ENCODE results near the gene BIRC3. TPM values are rescaled to one million over a fixed set of nuclear protein-coding genes. Genes with fewer than 3 reads are reported as not detected.

Gene BIRC3
- polyA plus RNA-seq, 1 donor, result 5.7 TPM

- H3K9me3 ChIP-seq (ENCODE audit: control insufficient read depth, low read depth, low read length), result no peaks in the 10 kb centered on the region
- peak; percentile 74 to 90 for DNase-seq
- peak overlapping the region; percentile 2 for H3K4me3 ChIP-seq (ENCODE audit: low read length)
- peaks cover 9% of the 10 kb centered on the region for H3K4me1 ChIP-seq (ENCODE audit: control insufficient read depth, insufficient read depth, low read length)
- no peaks in the 10 kb centered on the region for H3K36me3 ChIP-seq (ENCODE audit: control insufficient read depth, insufficient read depth, low read length)
- H3K27me3 ChIP-seq (ENCODE audit: control insufficient read depth, insufficient read depth, low read length), result no peaks in the 10 kb centered on the region
- no CpG with 5 or more reads among the region's 13 CpGs for WGBS (ENCODE audit: insufficient coverage, low lambda C conversion rate)
- H3K27ac ChIP-seq (ENCODE audit: low read length), result peak overlapping the region; percentile 46
Measured at GRCh38 chr11:102279641-102280170, 37.6 kb upstream of the BIRC3 start.

- DNase-seq, result peak in 1 of 2 donors; percentile 39
- H3K27ac ChIP-seq (ENCODE audit: low read length), result peak overlapping the region; percentile 46
Measured at GRCh38 chr11:102280245-102280833, 36.9 kb upstream of the BIRC3 start.

GRCh38 chr11:102283116-102283485 is 34.2 kb upstream of the BIRC3 start:
- Histone ChIP-seq H3K36me3 (ENCODE audit: control insufficient read depth, insufficient read depth, low read length) (no peaks in the 10 kb centered on the region), H3K4me1 (ENCODE audit: control insufficient read depth, insufficient read depth, low read length) (peaks cover 5% of the 10 kb centered on the region), H3K27me3 (ENCODE audit: control insufficient read depth, insufficient read depth, low read length) (no peaks in the 10 kb centered on the region), H3K27ac (ENCODE audit: low read length) (no peak overlapping the region), H3K9me3 (ENCODE audit: control insufficient read depth, low read depth, low read length) (no peaks in the 10 kb centered on the region), H3K4me3 (ENCODE audit: low read length) (no peak overlapping the region)
- no CpG with 5 or more reads among the region's 1 CpG for WGBS (ENCODE audit: insufficient coverage, low lambda C conversion rate)
- DNase-seq, result no peak

More at GRCh38 chr11:102280245-102280833, 36.9 kb upstream of the BIRC3 start:
- no peak overlapping the region for H3K4me3 ChIP-seq (ENCODE audit: low read length)
- H3K27me3 ChIP-seq (ENCODE audit: control insufficient read depth, insufficient read depth, low read length), result no peaks in the 10 kb centered on the region
- WGBS (ENCODE audit: insufficient coverage, low lambda C conversion rate), result 60% methylated on average over 2 of the region's 4 CpGs
- H3K36me3 ChIP-seq (ENCODE audit: control insufficient read depth, insufficient read depth, low read length), result no peaks in the 10 kb centered on the region
- H3K9me3 ChIP-seq (ENCODE audit: control insufficient read depth, low read depth, low read length), result no peaks in the 10 kb centered on the region
- H3K4me1 ChIP-seq (ENCODE audit: control insufficient read depth, insufficient read depth, low read length), result peaks cover 8% of the 10 kb centered on the region

- DNase-seq, result peak in 1 of 2 donors; percentile 42
- Histone ChIP-seq H3K27me3 (ENCODE audit: control insufficient read depth, insufficient read depth, low read length) (no peaks in the 10 kb centered on the region), H3K9me3 (ENCODE audit: control insufficient read depth, low read depth, low read length) (no peaks in the 10 kb centered on the region), H3K4me3 (ENCODE audit: low read length) (no peak overlapping the region), H3K27ac (ENCODE audit: low read length) (no peak overlapping the region), H3K4me1 (ENCODE audit: control insufficient read depth, insufficient read depth, low read length) (peaks cover 5% of the 10 kb centered on the region), H3K36me3 (ENCODE audit: control insufficient read depth, insufficient read depth, low read length) (no peaks in the 10 kb centered on the region)
- no CpG with 5 or more reads among the region's 3 CpGs for WGBS (ENCODE audit: insufficient coverage, low lambda C conversion rate)
Measured at GRCh38 chr11:102284008-102284407, 33.3 kb upstream of the BIRC3 start.

- 83% methylated on average over 1 of the region's 3 CpGs for WGBS (ENCODE audit: insufficient coverage, low lambda C conversion rate)
- no peak for DNase-seq
- no peaks in the 10 kb centered on the region for H3K4me1 ChIP-seq (ENCODE audit: control insufficient read depth, insufficient read depth, low read length)
- H3K27ac ChIP-seq (ENCODE audit: low read length), result no peak overlapping the region
- no peaks in the 10 kb centered on the region for H3K36me3 ChIP-seq (ENCODE audit: control insufficient read depth, insufficient read depth, low read length)
- no peak overlapping the region for H3K4me3 ChIP-seq (ENCODE audit: low read length)
- H3K9me3 ChIP-seq (ENCODE audit: control insufficient read depth, low read depth, low read length), result no peaks in the 10 kb centered on the region
- H3K27me3 ChIP-seq (ENCODE audit: control insufficient read depth, insufficient read depth, low read length), result no peaks in the 10 kb centered on the region
Measured at GRCh38 chr11:102286292-102286691, 31.0 kb upstream of the BIRC3 start.

GRCh38 chr11:102287964-102288724 is 29.1 kb upstream of the BIRC3 start:
- 82% methylated on average over 7 of the region's 13 CpGs for WGBS (ENCODE audit: insufficient coverage, low lambda C conversion rate)
- no peaks in the 10 kb centered on the region for H3K27me3 ChIP-seq (ENCODE audit: control insufficient read depth, insufficient read depth, low read length)
- H3K36me3 ChIP-seq (ENCODE audit: control insufficient read depth, insufficient read depth, low read length), result no peaks in the 10 kb centered on the region
- H3K4me3 ChIP-seq (ENCODE audit: low read length), result no peak overlapping the region
- H3K9me3 ChIP-seq (ENCODE audit: control insufficient read depth, low read depth, low read length), result no peaks in the 10 kb centered on the region
- H3K4me1 ChIP-seq (ENCODE audit: control insufficient read depth, insufficient read depth, low read length), result no peaks in the 10 kb centered on the region
- DNase-seq, result peak; percentile 54 to 68
- H3K27ac ChIP-seq (ENCODE audit: low read length), result no peak overlapping the region

- Histone ChIP-seq H3K4me1 (ENCODE audit: control insufficient read depth, insufficient read depth, low read length) (no peaks in the 10 kb centered on the region), H3K27me3 (ENCODE audit: control insufficient read depth, insufficient read depth, low read length) (no peaks in the 10 kb centered on the region), H3K36me3 (ENCODE audit: control insufficient read depth, insufficient read depth, low read length) (no peaks in the 10 kb centered on the region), H3K27ac (ENCODE audit: low read length) (no peak overlapping the region), H3K9me3 (ENCODE audit: control insufficient read depth, low read depth, low read length) (no peaks in the 10 kb centered on the region), H3K4me3 (ENCODE audit: low read length) (no peak overlapping the region)
- WGBS (ENCODE audit: insufficient coverage, low lambda C conversion rate), result 100% methylated on average over 1 of the region's 3 CpGs
- no peak for DNase-seq
Measured at GRCh38 chr11:102288725-102289083, 28.6 kb upstream of the BIRC3 start.

GRCh38 chr11:102289592-102289991 is 27.7 kb upstream of the BIRC3 start:
- H3K27me3 ChIP-seq (ENCODE audit: control insufficient read depth, insufficient read depth, low read length), result no peaks in the 10 kb centered on the region
- DNase-seq, result no peak
- H3K4me1 ChIP-seq (ENCODE audit: control insufficient read depth, insufficient read depth, low read length), result no peaks in the 10 kb centered on the region
- no peak overlapping the region for H3K27ac ChIP-seq (ENCODE audit: low read length)
- H3K4me3 ChIP-seq (ENCODE audit: low read length), result no peak overlapping the region
- H3K36me3 ChIP-seq (ENCODE audit: control insufficient read depth, insufficient read depth, low read length), result no peaks in the 10 kb centered on the region
- WGBS (ENCODE audit: insufficient coverage, low lambda C conversion rate), result no CpG with 5 or more reads among the region's 3 CpGs
- no peaks in the 10 kb centered on the region for H3K9me3 ChIP-seq (ENCODE audit: control insufficient read depth, low read depth, low read length)

- no peak for DNase-seq
- H3K27me3 ChIP-seq (ENCODE audit: control insufficient read depth, insufficient read depth, low read length), result no peaks in the 10 kb centered on the region
- WGBS (ENCODE audit: insufficient coverage, low lambda C conversion rate), result no CpG with 5 or more reads among the region's 1 CpG
Measured at GRCh38 chr11:102291831-102292230, 25.5 kb upstream of the BIRC3 start.

GRCh38 chr11:102292933-102293332 is 24.4 kb upstream of the BIRC3 start:
- Histone ChIP-seq H3K4me3 (ENCODE audit: low read length) (no peak overlapping the region), H3K4me1 (ENCODE audit: control insufficient read depth, insufficient read depth, low read length) (no peaks in the 10 kb centered on the region), H3K9me3 (ENCODE audit: control insufficient read depth, low read depth, low read length) (no peaks in the 10 kb centered on the region), H3K36me3 (ENCODE audit: control insufficient read depth, insufficient read depth, low read length) (no peaks in the 10 kb centered on the region), H3K27me3 (ENCODE audit: control insufficient read depth, insufficient read depth, low read length) (no peaks in the 10 kb centered on the region), H3K27ac (ENCODE audit: low read length) (no peak overlapping the region)
- WGBS (ENCODE audit: insufficient coverage, low lambda C conversion rate), result 95% methylated on average over 3 of the region's 6 CpGs
- DNase-seq, result no peak

More at GRCh38 chr11:102291831-102292230, 25.5 kb upstream of the BIRC3 start:
- no peak overlapping the region for H3K27ac ChIP-seq (ENCODE audit: low read length)
- no peaks in the 10 kb centered on the region for H3K9me3 ChIP-seq (ENCODE audit: control insufficient read depth, low read depth, low read length)
- H3K4me1 ChIP-seq (ENCODE audit: control insufficient read depth, insufficient read depth, low read length), result no peaks in the 10 kb centered on the region
- no peak overlapping the region for H3K4me3 ChIP-seq (ENCODE audit: low read length)
- H3K36me3 ChIP-seq (ENCODE audit: control insufficient read depth, insufficient read depth, low read length), result no peaks in the 10 kb centered on the region

Measured in large intestine (tissue), 3 donors.